Adrenal gland (tissue), 5 donors: ENCODE measurements around the gene ARHGAP23.

Experiments used
- POLR2A ChIP-seq, 2 donors: fragments of 450-650 bp; IDR thresholded peaks; one replicate each; pipeline ENCODE4 v1.6.1; 2017; ENCODE audit warnings: antibody characterized with exemption in 2 of 2, mild to moderate bottlenecking in 2 of 2, moderate library complexity in 1 of 2
- TF ChIP-seq, protein P1 (sequence below), 6 experiments: fragments of 450-650 bp in 4 of 6; fragments of 200-600 bp in 2 of 6; sonication (generic) in 1 of 6; IDR thresholded peaks; 1 replicate in 5 of 6; 2 replicates in 1 of 6; pipeline versions ENCODE4 v1.5.1 to v1.8.0; 2016 to 2021; ENCODE audit warnings: antibody characterized with exemption in 6 of 6, mild to moderate bottlenecking in 2 of 6, moderate library complexity in 1 of 6
- donor health status: DM: no; HTN: no; CAD: no.

DNA sequence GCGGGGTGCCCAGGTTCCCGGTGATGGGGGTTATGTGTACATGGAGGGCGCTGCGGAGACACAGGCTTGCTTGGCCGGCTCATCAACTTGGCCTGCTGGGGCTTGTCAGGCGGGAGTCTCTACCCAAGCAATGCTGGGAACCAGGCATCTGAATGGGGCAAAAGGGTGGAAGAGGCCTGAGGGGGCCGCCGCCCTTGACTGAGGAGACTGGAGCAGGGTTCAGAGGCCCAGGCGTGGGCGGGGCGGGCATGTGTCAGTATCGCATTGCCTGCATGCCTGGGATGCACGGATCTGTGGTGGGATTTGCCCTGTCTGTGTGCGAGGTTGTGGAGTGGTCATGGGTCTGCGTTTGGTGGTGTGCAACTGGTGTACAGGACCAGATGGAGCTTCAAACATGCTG lies 21.1 kb downstream of the ARHGAP23 start:
- TF ChIP-seq, protein P1, sequence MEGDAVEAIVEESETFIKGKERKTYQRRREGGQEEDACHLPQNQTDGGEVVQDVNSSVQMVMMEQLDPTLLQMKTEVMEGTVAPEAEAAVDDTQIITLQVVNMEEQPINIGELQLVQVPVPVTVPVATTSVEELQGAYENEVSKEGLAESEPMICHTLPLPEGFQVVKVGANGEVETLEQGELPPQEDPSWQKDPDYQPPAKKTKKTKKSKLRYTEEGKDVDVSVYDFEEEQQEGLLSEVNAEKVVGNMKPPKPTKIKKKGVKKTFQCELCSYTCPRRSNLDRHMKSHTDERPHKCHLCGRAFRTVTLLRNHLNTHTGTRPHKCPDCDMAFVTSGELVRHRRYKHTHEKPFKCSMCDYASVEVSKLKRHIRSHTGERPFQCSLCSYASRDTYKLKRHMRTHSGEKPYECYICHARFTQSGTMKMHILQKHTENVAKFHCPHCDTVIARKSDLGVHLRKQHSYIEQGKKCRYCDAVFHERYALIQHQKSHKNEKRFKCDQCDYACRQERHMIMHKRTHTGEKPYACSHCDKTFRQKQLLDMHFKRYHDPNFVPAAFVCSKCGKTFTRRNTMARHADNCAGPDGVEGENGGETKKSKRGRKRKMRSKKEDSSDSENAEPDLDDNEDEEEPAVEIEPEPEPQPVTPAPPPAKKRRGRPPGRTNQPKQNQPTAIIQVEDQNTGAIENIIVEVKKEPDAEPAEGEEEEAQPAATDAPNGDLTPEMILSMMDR (IDR thresholded peaks at IDR 0.05): no peak
- no peak for TF ChIP-seq POLR2A (IDR thresholded peaks at IDR 0.05)
